Stomach (tissue), 9 donors: ENCODE data around the gene SETDB1. TPM values are rescaled to one million over a fixed set of nuclear protein-coding genes. Genes with fewer than 3 reads are reported as not detected.

Experiments
- DNase-seq, 2 donors: peaks; one replicate each; pipeline versions ENCODE4 v3.0.0 to v3.0.0-alpha.2; 2013 to 2019
- H3K27ac ChIP-seq, 5 donors: fragments of 200-600 bp in 4 of 5; sonication (generic) in 4 of 5; one replicate each; pipeline ENCODE4 v1.5.1; 2013 to 2019; ENCODE audit warnings: mild to moderate bottlenecking in 1 of 5, moderate library complexity in 1 of 5
- H3K27me3 ChIP-seq, 3 donors: fragments of 200-600 bp; sonication (generic); one replicate each; pipeline ENCODE4 v1.5.1; 2017 to 2019; ENCODE audit warnings: mixed run types in 1 of 3
- H3K36me3 ChIP-seq, 4 donors: fragments of 200-600 bp; sonication (generic); 1 replicate in 3 of 4; 2 replicates in 1 of 4; pipeline ENCODE4 v1.5.1; 2016 to 2019
- H3K4me1 ChIP-seq, 4 donors: fragments of 200-600 bp; sonication (generic); one replicate each; pipeline ENCODE4 v1.5.1; 2016 to 2019
- H3K4me3 ChIP-seq, 4 donors: fragments of 200-600 bp; sonication (generic) in 3 of 4; one replicate each; pipeline ENCODE4 v1.5.1; 2016 to 2019; ENCODE audit warnings: mild to moderate bottlenecking in 1 of 4
- H3K9me3 ChIP-seq, 4 donors: fragments of 200-600 bp; sonication (generic); one replicate each; pipeline ENCODE4 v1.5.1; 2016 to 2019
- CTCF ChIP-seq, 7 experiments: fragments of 450-650 bp in 4 of 7; fragments of 200-600 bp in 3 of 7; sonication (generic) in 3 of 7; IDR thresholded peaks; one replicate each; pipeline ENCODE4 v1.5.1; 2016 to 2019; ENCODE audit warnings: antibody characterized with exemption in 7 of 7, control low read depth in 2 of 7, mild to moderate bottlenecking in 1 of 7
- EP300 ChIP-seq: sonication (generic); formaldehyde crosslinking; IDR thresholded peaks from one replicate; pipeline ENCODE4 v1.6.1; 2017; ENCODE audit warnings: antibody characterized with exemption
- POLR2A ChIP-seq, 4 donors: fragments of 450-650 bp; IDR thresholded peaks; one replicate each; pipeline ENCODE4 v1.6.1; 2016; ENCODE audit warnings: antibody characterized with exemption in 4 of 4, control low read depth in 2 of 4, mild to moderate bottlenecking in 1 of 4, moderate library complexity in 1 of 4
- POLR2AphosphoS5 ChIP-seq, 3 donors: sonication (generic); formaldehyde crosslinking; IDR thresholded peaks; one replicate each; pipeline ENCODE4 v1.6.1; 2016; ENCODE audit warnings: antibody characterized with exemption in 3 of 3
- WGBS, 5 donors: extraction: QIAGEN DNeasy Blood & Tissue Kit in 3 of 5; methylation state at CpG; one replicate each; pipeline versions ENCODE4 v1.1.5 to v1.1.7; 2013 to 2018; 5-methylcytosine and 5-hydroxymethylcytosine counted together
- intact Hi-C: fragments of 100-400 bp; cut with DNase I; formaldehyde crosslinking; loops from one replicate; pipeline ENCODE4 v1.15.1; 2023; ENCODE audit warnings: low total_unique reads
- polyA plus RNA-seq, 3 donors: library from polyadenylated mRNA; stranded (reverse); fragments of 200-250 nt; gene quantifications; one replicate each; pipeline ENCODE4 v1.2.3, GENCODE V29; 2013
- total RNA-seq, 5 donors: library from RNA; depleted of rRNA; stranded (reverse); fragments of >200 nt; gene quantifications; one replicate each; pipeline versions ENCODE4 v1.1.0 to v1.2.3, GENCODE V29; 2014 to 2016
- donor health status: healthy with polysubstance abuse.
- donor health status: Bipolar disorder and iron deficiency.
- donor health status: healthy.

SETDB1 gene
- total and polyA plus RNA-seq, 8 donors: 13.8 to 77.3 (median 29.2) TPM

- Histone ChIP-seq H3K27me3 (no peaks in the 10 kb centered on the region), H3K9me3 (no peaks in the 10 kb centered on the region), H3K4me3 (no peak overlapping the region), H3K36me3 (peaks cover 48 to 100% (median 99%) of the 10 kb centered on the region in 4 donors), H3K27ac (no peak overlapping the region), H3K4me1 (peaks cover 0 to 3% (median 0%) of the 10 kb centered on the region in 4 donors)
- DNase-seq: no peak
- no peak for TF ChIP-seq CTCF (IDR thresholded peaks at IDR 0.05)
- no peak for TF ChIP-seq POLR2AphosphoS5 (IDR thresholded peaks at IDR 0.05)
- no peak for TF ChIP-seq POLR2A (IDR thresholded peaks at IDR 0.05)
- no peak for TF ChIP-seq EP300
- intact Hi-C loops: no loop called here
- WGBS, 5 donors: 96 to 98% (median 97%) methylated on average over 11 of the region's 11 CpGs
Observed at GRCh38 chr1:150957666-150958065, 31.5 kb downstream of the SETDB1 start.

- Histone ChIP-seq H3K4me1 (peaks cover 0 to 7% (median 0%) of the 10 kb centered on the region in 4 donors), H3K36me3 (peaks cover 62 to 100% (median 99%) of the 10 kb centered on the region in 4 donors), H3K4me3 (no peak overlapping the region), H3K27ac (no peak overlapping the region), H3K27me3 (no peaks in the 10 kb centered on the region), H3K9me3 (no peaks in the 10 kb centered on the region)
- TF ChIP-seq POLR2AphosphoS5 (IDR thresholded peaks at IDR 0.05) (no peak), CTCF (IDR thresholded peaks at IDR 0.05) (no peak), EP300 (no peak), POLR2A (IDR thresholded peaks at IDR 0.05) (no peak)
- WGBS, 5 donors: 95 to 99% (median 96%) methylated on average over 7 of the region's 7 CpGs
- intact Hi-C loops: no loop called here
- DNase-seq: no peak
Observed at GRCh38 chr1:150960646-150961045, 34.5 kb downstream of the SETDB1 start.

- Histone ChIP-seq H3K27ac (no peak overlapping the region), H3K4me3 (no peak overlapping the region), H3K9me3 (no peaks in the 10 kb centered on the region), H3K27me3 (no peaks in the 10 kb centered on the region), H3K36me3 (peaks cover 73 to 100% (median 99%) of the 10 kb centered on the region in 4 donors), H3K4me1 (peaks cover 0 to 7% (median 0%) of the 10 kb centered on the region in 4 donors)
- no peak for TF ChIP-seq POLR2AphosphoS5 (IDR thresholded peaks at IDR 0.05)
- 50 to 61% (median 55%) methylated on average over 4 of the region's 4 CpGs for WGBS, 5 donors
- no peak for DNase-seq
- intact Hi-C loops: no loop called here
Observed at GRCh38 chr1:150961756-150962155, 35.6 kb downstream of the SETDB1 start.

GRCh38 chr1:150963321-150964163, 37.4 kb downstream of the SETDB1 start:
- H3K4me3 ChIP-seq: no peak overlapping the region
- DNase-seq: no peak
- H3K27ac ChIP-seq: no peak overlapping the region
- 87 to 98% (median 91%) methylated on average over 9 to 10 of the region's 10 CpGs for WGBS, 5 donors
- H3K36me3 ChIP-seq: peaks cover 86 to 100% (median 100%) of the 10 kb centered on the region in 4 donors
- H3K9me3 ChIP-seq: no peaks in the 10 kb centered on the region
- no peaks in the 10 kb centered on the region for H3K27me3 ChIP-seq
- TF ChIP-seq EP300 (no peak), CTCF (IDR thresholded peaks at IDR 0.05) (no peak), POLR2A (IDR thresholded peaks at IDR 0.05) (no peak), POLR2AphosphoS5 (IDR thresholded peaks at IDR 0.05) (no peak)
- peaks cover 0 to 10% (median 5%) of the 10 kb centered on the region in 4 donors for H3K4me1 ChIP-seq
- intact Hi-C loops: no loop called here

GRCh38 chr1:150964164-150964489, 38.0 kb downstream of the SETDB1 start:
- WGBS, 5 donors: 73 to 85% (median 82%) methylated on average over 5 of the region's 5 CpGs
- TF ChIP-seq POLR2A (IDR thresholded peaks at IDR 0.05): no peak
- TF ChIP-seq EP300: no peak
- no peak for TF ChIP-seq CTCF (IDR thresholded peaks at IDR 0.05)
- TF ChIP-seq POLR2AphosphoS5 (IDR thresholded peaks at IDR 0.05): no peak

More at GRCh38 chr1:150964164-150964489, 38.0 kb downstream of the SETDB1 start:
- no peaks in the 10 kb centered on the region for H3K27me3 ChIP-seq
- H3K27ac ChIP-seq: no peak overlapping the region
- H3K4me1 ChIP-seq: peaks cover 0 to 16% (median 11%) of the 10 kb centered on the region in 4 donors
- no peak for DNase-seq
- H3K36me3 ChIP-seq: peaks cover 89 to 100% (median 99%) of the 10 kb centered on the region in 4 donors
- intact Hi-C loops: no loop called here
- H3K4me3 ChIP-seq: no peak overlapping the region
- no peaks in the 10 kb centered on the region for H3K9me3 ChIP-seq
